DLD1 (cell line): Measurements from ENCODE around the gene ZRANB2.

Experiments used
- in situ Hi-C: cut with HindIII; loops from 2 replicates; pipeline ENCODE4 v1.10.0; 2017; ENCODE audit warnings: low sequenced_read_pairs

Gene ZRANB2

DNA sequence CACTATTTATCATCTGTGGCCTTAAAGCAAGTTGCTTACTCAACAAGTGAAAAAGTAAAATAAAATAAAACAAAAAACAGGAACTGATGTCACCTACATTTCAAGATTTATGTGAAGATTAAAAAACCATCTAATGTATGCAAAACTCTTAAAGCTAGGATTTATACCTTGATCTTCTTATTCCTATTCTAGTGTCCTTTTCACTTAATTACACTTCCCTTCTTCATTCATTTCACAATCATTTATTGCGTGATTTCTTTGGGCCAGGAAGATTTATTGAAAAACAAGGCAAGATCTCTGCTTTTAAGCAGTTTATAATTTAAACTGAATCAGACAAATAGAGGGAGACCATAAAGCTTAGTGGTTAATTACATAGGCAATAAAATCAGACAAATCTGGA, 51.9 kb downstream of the ZRANB2 start:
- in situ Hi-C loops, result no loop called here

DNA sequence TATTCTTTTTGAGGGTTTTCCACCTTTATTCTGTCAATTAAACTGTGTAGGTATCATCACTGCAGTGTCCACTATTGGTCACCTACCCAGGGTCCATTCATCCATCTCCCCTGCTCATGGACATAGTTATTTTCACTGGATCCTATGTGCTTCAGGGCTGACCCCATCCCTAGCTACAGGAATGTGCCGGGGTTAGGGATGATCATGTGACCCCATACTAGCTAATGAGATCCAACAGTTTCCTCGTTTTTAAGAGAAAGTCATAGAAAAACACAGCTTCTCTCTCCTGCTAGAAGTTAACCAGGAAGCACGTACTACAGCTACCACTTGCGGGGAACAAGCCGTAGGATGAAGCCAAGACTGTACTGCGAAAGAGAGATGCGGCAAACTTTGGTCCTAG, 52.8 kb downstream of the ZRANB2 start:
- in situ Hi-C loops, result no loop called here

DNA sequence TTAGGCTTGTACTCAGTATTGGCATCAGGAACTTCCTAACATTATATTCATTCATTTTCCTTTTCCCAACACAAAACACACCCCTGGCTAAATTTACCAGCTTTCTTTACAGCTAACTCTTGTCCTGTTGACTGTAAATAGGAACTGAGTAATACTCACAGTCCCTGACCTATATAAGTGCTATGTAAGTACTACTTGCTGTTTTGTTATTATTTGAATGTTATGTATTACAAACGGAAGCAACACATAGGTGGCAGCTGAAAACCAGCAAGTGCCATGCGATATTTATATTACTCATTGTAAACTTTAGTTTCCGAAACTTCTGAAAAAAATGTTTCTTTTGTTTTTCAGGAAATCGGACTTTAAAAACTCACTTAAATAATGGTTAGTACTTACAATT, 54.7 kb downstream of the ZRANB2 start:
- in situ Hi-C loops, result no loop called here

DNA sequence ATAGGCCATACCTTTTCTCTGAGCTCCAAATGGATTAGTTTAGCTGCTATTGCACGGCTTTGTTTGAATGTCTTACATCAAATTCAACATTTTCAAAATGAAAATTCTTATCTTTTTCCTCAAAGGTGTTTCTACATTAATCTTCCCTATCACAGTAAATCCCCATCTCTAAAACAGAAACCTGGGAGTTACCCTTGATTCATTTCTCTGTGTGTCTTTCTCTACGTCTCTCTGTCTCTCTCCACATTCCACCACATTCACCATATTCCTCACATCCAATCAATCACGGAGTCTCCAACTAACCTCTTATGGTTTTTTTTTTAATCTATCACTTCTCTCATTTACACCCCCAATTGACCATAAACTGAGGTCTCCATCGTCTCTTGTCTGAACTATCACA, 57.3 kb downstream of the ZRANB2 start:
- in situ Hi-C loops, result no loop called here

DNA sequence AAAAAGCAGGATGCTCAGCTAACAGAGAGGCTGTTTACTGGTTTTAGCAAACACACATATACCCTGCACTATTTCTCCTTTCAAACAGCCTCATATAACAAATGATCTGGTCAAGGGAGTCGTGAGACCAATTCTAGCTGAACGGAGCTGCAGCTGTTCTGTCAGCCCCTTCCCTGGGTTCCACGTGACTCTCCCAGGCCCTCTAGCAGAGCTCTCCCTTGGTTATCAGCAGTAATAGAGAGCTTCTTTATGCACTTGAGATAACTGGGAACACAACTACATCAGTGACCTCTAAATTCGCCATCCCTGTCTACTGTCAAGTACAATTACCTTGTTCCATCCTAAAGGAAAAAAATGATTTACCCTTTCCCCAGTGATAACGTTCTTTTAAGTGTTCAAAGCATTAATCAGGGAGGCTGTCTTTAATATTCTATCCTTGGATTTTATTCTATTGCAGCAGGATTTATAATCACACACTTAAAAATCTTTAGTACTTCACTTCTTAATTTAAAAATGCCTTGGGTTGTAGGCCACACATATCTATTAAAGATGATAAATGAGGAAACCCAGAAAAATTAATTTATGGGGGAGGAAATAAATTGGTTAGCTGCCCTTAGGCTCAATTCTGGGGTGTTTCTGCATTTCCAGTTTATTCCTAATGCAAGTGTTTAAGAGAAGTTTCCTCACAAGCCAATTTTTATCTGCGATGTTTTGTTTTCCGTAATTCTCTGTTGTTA, 61.4 kb downstream of the ZRANB2 start:
- in situ Hi-C loops, result no loop called here

DNA sequence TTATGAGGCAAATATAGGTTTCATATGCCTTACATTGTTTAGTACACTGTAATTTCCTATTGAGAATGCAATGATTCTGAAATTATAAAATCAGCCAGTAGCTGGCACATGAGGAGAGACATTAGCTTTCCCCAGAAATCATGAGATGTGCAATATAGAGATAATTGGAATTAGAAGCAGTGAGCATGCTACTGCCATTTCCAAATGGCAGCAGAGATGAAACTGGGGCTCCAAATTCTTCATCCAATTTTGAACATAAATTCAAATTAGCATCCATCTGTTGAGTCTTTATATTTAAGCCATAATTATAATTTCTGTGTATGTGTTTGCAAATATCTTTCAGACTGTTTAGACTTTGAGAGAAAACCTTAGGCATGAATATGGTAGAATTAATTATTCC, 62.0 kb downstream of the ZRANB2 start:
- in situ Hi-C loops, result no loop called here

DNA sequence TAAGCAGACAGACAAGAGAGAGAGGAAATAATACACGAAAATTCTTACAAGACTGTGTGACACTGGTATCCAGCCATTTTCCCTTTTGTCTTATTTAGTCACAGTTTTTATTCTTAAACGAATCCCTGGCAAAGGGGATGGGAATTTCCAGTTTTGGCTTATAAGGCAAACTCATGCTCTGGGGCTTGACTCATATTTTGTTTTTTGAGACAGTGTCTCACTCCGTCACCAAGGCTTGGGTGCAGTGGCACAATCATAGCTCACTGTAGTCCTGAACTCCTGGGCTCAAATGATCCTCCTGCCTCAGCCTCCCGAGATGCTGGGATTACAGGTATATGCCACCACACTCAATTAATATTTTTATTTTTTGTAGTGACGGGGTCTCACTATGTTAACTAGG, 65.1 kb downstream of the ZRANB2 start:
- in situ Hi-C loops, result no loop called here

DNA sequence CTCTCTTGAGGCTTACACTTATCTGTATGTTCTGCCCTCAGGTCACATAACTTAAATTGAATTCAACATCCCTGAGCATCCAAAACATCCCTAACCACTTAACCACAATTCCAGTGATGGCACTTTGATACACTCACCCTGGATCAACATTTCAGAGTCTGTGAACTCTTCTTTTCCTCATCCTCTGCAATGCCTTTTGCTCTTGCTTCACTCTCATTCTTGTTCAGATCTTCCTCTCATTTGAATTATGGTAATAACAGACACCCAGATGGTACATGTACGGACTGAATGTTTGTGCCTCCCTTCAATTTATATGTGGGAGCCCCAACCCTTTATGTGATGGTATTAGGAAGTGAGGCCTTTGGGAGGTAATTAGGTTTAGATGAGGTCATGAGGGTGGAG, 66.7 kb downstream of the ZRANB2 start:
- in situ Hi-C loops, result no loop called here
